HepG2 (cell line): ENCODE data around the gene HAO2.

Source experiments
- E2F2 ChIP-seq: sonication (generic); formaldehyde crosslinking; IDR thresholded peaks from 2 replicates; pipeline ENCODE4 v1.4.0; 2020; ENCODE audit warnings: missing genetic modification reagents, borderline replicate concordance
- ELF4 ChIP-seq: sonication (generic); formaldehyde crosslinking; IDR thresholded peaks from 2 replicates; pipeline ENCODE4 v1.5.0; 2020; ENCODE audit warnings: missing genetic modification reagents, mild to moderate bottlenecking, moderate library complexity, borderline replicate concordance
- KDM1A ChIP-seq: IDR thresholded peaks from 2 replicates; pipeline ENCODE4 v1.6.1; 2016; ENCODE audit warnings: missing compliant biosample characterization

- TF ChIP-seq E2F2 (CRISPR knock-in tag) (no peak), ELF4 (CRISPR knock-in tag) (no peak), KDM1A (no peak)
Observed at GRCh38 chr1:119338004-119338403, 30.6 kb upstream of the HAO2 start.
